GM23248 (cell line): ENCODE results near the gene MAT2A. TPM values are rescaled to one million over a fixed set of nuclear protein-coding genes. Genes with fewer than 3 reads are reported as not detected.

ENCODE experiments used
- DNase-seq: peaks from one replicate; pipeline ENCODE4 v3.0.0-alpha.2; 2015
- H2AFZ ChIP-seq: fragments of 200-600 bp; sonication (generic); 2 replicates; pipeline ENCODE4 v1.6.1; 2016; ENCODE audit warnings: antibody characterized with exemption
- H3F3A ChIP-seq: fragments of 200-600 bp; sonication (generic); 2 replicates; pipeline ENCODE4 v1.6.1; 2016; ENCODE audit warnings: mild to moderate bottlenecking, antibody characterized with exemption, mixed run types; ENCODE audit not compliant: insufficient read depth
- H3K27ac ChIP-seq: fragments of 200-600 bp; sonication (generic); 2 replicates; pipeline ENCODE4 v1.5.1; 2016; ENCODE audit warnings: mild to moderate bottlenecking
- H3K27me3 ChIP-seq: fragments of 200-600 bp; sonication (generic); replicated peaks from 2 replicates; pipeline ENCODE4 v1.6.1; 2016; ENCODE audit warnings: mild to moderate bottlenecking; ENCODE audit not compliant: insufficient read depth
- H3K36me3 ChIP-seq: fragments of 200-600 bp; sonication (generic); 2 replicates; pipeline ENCODE4 v1.6.1; 2016; ENCODE audit warnings: low read depth, mild to moderate bottlenecking
- H3K4me1 ChIP-seq: fragments of 200-600 bp; sonication (generic); 2 replicates; pipeline ENCODE4 v1.6.1; 2016; ENCODE audit warnings: mild to moderate bottlenecking; ENCODE audit not compliant: insufficient read depth
- H3K4me2 ChIP-seq: fragments of 200-600 bp; sonication (generic); one replicate; pipeline ENCODE4 v1.6.1; 2016; ENCODE audit warnings: mild to moderate bottlenecking; ENCODE audit not compliant: unreplicated experiment
- H3K4me3 ChIP-seq: fragments of 200-600 bp; sonication (generic); 2 replicates; pipeline ENCODE4 v1.5.1; 2016; ENCODE audit warnings: mild to moderate bottlenecking
- H3K79me2 ChIP-seq: fragments of 200-600 bp; sonication (generic); 2 replicates; pipeline ENCODE4 v1.6.1; 2016; ENCODE audit warnings: mild to moderate bottlenecking; ENCODE audit not compliant: insufficient read depth
- H3K9ac ChIP-seq: fragments of 200-600 bp; sonication (generic); 2 replicates; pipeline ENCODE4 v1.6.1; 2016; ENCODE audit warnings: mild to moderate bottlenecking
- H3K9me2 ChIP-seq: fragments of 200-600 bp; sonication (generic); 2 replicates; pipeline ENCODE4 v1.6.1; 2016; ENCODE audit warnings: mixed run types, mild to moderate bottlenecking, moderate library complexity; ENCODE audit not compliant: insufficient read depth
- H3K9me3 ChIP-seq: fragments of 200-600 bp; sonication (generic); one replicate; pipeline ENCODE4 v1.6.1; 2017; ENCODE audit warnings: low read depth
- H4K20me1 ChIP-seq: fragments of 200-600 bp; sonication (generic); 2 replicates; pipeline ENCODE4 v1.6.0; 2016; ENCODE audit not compliant: insufficient read depth
- EZH2 ChIP-seq: fragments of 200-600 bp; sonication (generic); IDR thresholded peaks from 2 replicates; pipeline ENCODE4 v1.6.1; 2018; ENCODE audit warnings: antibody characterized with exemption, mild to moderate bottlenecking; ENCODE audit not compliant: insufficient read depth, poor library complexity, severe bottlenecking
- EZH2phosphoT487 ChIP-seq: fragments of 200-600 bp; sonication (generic); IDR thresholded peaks from 2 replicates; pipeline ENCODE4 v1.6.1; 2018; ENCODE audit warnings: antibody characterized with exemption, moderate library complexity, mild to moderate bottlenecking, low read depth; ENCODE audit not compliant: insufficient read depth
- WGBS, 2 experiments: methylation state at CpG; one replicate each; pipeline ENCODE4 v1.1.6; 2015 to 2017; ENCODE audit warnings: low lambda C conversion rate in 2 of 2, low coverage in 1 of 2; ENCODE audit errors: missing lambda C conversion rate in 2 of 2; 5-methylcytosine and 5-hydroxymethylcytosine counted together
- in situ Hi-C: fragments of 300-500 bp; cut with MboI; formaldehyde crosslinking; loops from 2 replicates; pipeline ENCODE4 v1.15.0; 2020
- polyA plus RNA-seq: library from polyadenylated mRNA; unstranded; fragments of >200 nt; fragmentation: Nextera tagmentation; extraction: Ambion mirVana; gene quantifications from 2 replicates; pipeline ENCODE4 v1.2.1, GENCODE V29; 2016
- total RNA-seq: library from RNA; depleted of rRNA; stranded (reverse); fragments of >200 nt; shearing (Covaris generic); gene quantifications from 2 replicates; pipeline ENCODE4 v1.2.3, GENCODE V29; 2014

Gene MAT2A
- total and polyA plus RNA-seq, 2 experiments from 2014 or later, result 104 to 217 TPM

DNA sequence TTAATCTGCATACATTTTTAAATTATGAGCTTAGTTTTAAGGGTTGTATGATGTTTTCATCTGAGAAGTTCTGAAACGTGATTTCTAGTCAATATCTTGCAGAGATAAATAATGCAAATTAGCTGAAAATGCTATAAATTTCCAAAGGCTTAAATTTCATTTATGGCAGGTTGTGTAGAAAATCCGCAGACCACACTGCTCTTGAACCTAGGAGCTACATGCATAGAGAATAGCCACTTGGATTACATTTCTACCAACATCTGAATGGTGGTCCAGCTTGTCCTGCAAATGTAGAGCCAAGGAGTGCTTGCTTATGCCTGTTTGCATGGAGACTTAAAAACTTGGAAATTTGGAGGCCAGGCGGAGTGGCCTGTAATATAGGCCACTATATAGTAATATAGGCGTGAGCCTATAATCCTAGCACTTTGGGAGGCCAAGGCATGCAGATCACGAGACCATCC is 6.8 kb downstream of the MAT2A start:
- Histone ChIP-seq H4K20me1 (peaks cover 20% of the 10 kb centered on the region), H3K9me3 (no peaks in the 10 kb centered on the region), H3K9ac (no peak overlapping the region), H2AFZ (no peak overlapping the region), H3K4me1 (peaks cover 44% of the 10 kb centered on the region), H3K27ac (peak overlapping the region; percentile 15), H3K36me3 (peaks cover 55% of the 10 kb centered on the region), H3K4me3 (no peak overlapping the region), H3K9me2 (no peaks in the 10 kb centered on the region), H3F3A (peaks cover 100% of the 10 kb centered on the region), H3K27me3 (no peaks in the 10 kb centered on the region), H3K4me2 (no peak overlapping the region), H3K79me2 (peaks cover 34% of the 10 kb centered on the region)
- in situ Hi-C loops, result loop anchor here (5.0 kb wide), 1 partner anchor 124 kb away; no protein-coding TSS in a partner anchor
- WGBS, 2 experiments, result 88 to 91% methylated on average over 5 of the region's 5 CpGs
- TF ChIP-seq EZH2phosphoT487, result no peak
- no peak for TF ChIP-seq EZH2
- DNase-seq, result no peak

DNA sequence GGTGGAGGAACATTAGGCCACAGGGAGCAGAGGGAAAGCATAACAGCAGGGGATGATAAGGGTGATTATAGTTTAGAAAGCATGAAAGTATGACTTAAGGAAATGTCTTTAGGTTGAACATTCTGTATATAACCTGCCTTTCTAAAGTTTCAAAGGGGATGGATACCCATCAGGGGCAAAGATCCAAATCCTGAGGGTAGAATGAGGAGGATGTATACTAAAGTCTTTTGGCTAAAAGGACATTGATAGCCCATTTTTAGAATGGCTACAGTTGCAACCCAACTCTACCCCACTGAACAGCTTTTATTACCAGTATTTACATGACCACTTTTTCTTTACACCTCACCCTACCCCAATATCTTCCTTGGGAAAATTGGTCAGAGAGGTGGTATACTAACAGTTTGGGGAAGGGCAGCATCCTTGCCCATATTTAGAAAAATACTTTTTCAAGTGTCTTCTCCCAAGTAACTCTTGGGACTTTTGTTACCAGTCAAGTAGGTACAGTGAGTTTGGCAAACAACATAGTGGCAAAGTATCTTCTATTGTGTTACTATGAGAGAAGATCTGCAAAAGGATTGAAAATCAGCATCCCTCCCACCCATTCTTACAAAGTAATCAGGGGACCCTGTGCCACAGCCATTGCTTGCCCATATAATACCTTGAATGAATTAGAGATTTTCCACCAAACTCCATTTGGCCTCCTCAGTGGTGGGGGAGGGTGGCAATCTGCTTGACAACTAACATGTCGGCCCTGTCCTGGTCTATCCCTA is 8.3 kb downstream of the MAT2A start:
- peaks cover 50% of the 10 kb centered on the region for H3K36me3 ChIP-seq
- WGBS, 2 experiments, result 85 to 96% methylated on average over 1 of the region's 1 CpG
- H3K9me2 ChIP-seq, result no peaks in the 10 kb centered on the region
- no peak overlapping the region for H3K4me2 ChIP-seq
- in situ Hi-C loops, result loop anchor here (5.0 kb wide), 1 partner anchor 125 kb away; no protein-coding TSS in a partner anchor
- no peak overlapping the region; the same call in 1 of the 2 replicates for H3K27ac ChIP-seq
- peaks cover 93% of the 10 kb centered on the region for H3F3A ChIP-seq
- H3K79me2 ChIP-seq, result peaks cover 27% of the 10 kb centered on the region
- no peaks in the 10 kb centered on the region for H3K9me3 ChIP-seq
- H3K4me1 ChIP-seq, result peaks cover 37% of the 10 kb centered on the region
- TF ChIP-seq EZH2phosphoT487, result no peak
- no peak for TF ChIP-seq EZH2
- no peak for DNase-seq
- H3K27me3 ChIP-seq, result no peaks in the 10 kb centered on the region
- H4K20me1 ChIP-seq, result 0 out of 2 replicates have a peak, but pooled peaks cover 7% of the 10 kb centered on the region
- no peak overlapping the region for H2AFZ ChIP-seq
- H3K4me3 ChIP-seq, result no peak overlapping the region
- H3K9ac ChIP-seq, result no peak overlapping the region

DNA sequence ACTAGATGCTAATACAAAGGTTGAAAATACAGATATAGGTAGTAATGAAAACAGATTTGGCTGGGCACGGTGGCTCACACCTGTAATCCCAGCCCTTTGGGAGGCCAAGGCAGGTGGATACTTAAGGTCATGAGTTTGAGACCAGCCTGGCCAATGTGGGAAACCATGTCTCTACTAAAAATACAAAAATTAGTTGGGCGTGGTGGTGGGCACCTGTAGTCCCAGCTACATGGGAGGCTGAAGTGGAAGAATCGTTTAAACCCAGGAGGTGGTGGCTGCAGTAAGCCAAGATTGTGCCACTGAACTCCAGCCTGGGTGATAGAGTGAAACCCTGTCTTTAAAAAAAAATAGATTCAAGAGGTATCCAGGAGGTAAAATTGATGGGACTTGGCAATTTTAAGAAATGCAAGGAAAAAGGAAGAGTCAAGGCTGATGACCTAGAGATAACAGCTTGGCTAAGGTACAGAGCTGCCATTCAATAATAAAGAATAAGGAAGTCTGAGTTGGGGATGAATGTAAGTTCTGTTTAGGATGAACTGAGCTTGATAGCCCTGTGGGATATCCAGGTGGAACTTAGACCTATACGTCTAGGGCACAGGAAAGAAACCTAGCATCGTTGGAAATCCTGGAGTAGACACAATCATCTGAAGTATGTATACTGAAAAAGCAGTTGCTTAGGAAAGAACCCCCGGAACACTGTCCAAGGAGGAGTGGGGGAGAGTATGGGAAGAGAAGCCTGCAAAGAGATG is 9.1 kb downstream of the MAT2A start:
- Histone ChIP-seq H3K27me3 (no peaks in the 10 kb centered on the region), H3K27ac (peak overlapping the region; percentile 22), H3F3A (peaks cover 89% of the 10 kb centered on the region), H3K4me3 (no peak overlapping the region), H3K36me3 (peaks cover 42% of the 10 kb centered on the region), H2AFZ (no peak overlapping the region), H3K9me3 (no peaks in the 10 kb centered on the region), H3K9ac (no peak overlapping the region), H3K4me1 (peaks cover 29% of the 10 kb centered on the region), H4K20me1 (0 out of 2 replicates have a peak, but pooled peaks cover 3% of the 10 kb centered on the region), H3K4me2 (no peak overlapping the region), H3K9me2 (no peaks in the 10 kb centered on the region), H3K79me2 (peaks cover 20% of the 10 kb centered on the region)
- DNase-seq, result no peak
- in situ Hi-C loops, result loop anchor here (5.0 kb wide), 1 partner anchor 126 kb away; no protein-coding TSS in a partner anchor
- WGBS, 2 experiments, result 61 to 63% methylated on average over 6 of the region's 6 CpGs
- TF ChIP-seq EZH2 (no peak), EZH2phosphoT487 (no peak)

DNA sequence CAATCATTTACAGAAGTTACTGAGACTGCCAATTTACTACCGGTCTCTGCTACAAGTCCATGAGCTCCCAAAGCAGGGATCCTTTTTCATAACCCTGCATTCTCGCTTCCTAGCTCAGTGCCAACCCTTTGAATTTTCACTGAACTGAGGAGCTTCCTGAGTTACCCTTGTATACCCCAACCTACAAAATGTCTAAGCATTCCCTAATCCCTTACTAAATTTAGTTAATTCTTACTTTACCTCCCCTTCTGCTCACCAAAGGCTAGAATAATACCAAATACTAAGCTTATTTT is 9.6 kb downstream of the MAT2A start:
- H3K4me1 ChIP-seq, result peaks cover 27% of the 10 kb centered on the region
- no peak overlapping the region for H3K4me2 ChIP-seq
- H3F3A ChIP-seq, result peaks cover 84% of the 10 kb centered on the region
- TF ChIP-seq EZH2, result no peak
- no peak for TF ChIP-seq EZH2phosphoT487
- no peaks in the 10 kb centered on the region for H3K9me3 ChIP-seq
- peaks cover 37% of the 10 kb centered on the region for H3K36me3 ChIP-seq
- WGBS, 2 experiments, result 67 to 69% methylated on average over 2 of the region's 2 CpGs
- H3K9ac ChIP-seq, result no peak overlapping the region
- no peaks in the 10 kb centered on the region for H3K27me3 ChIP-seq
- no peaks in the 10 kb centered on the region for H3K9me2 ChIP-seq
- H3K79me2 ChIP-seq, result peaks cover 14% of the 10 kb centered on the region
- no peaks in the 10 kb centered on the region for H4K20me1 ChIP-seq
- H2AFZ ChIP-seq, result no peak overlapping the region
- in situ Hi-C loops, result loop anchor here (5.0 kb wide), 1 partner anchor 126 kb away; no protein-coding TSS in a partner anchor
- H3K27ac ChIP-seq, result peak overlapping the region; percentile 22
- no peak overlapping the region for H3K4me3 ChIP-seq
- DNase-seq, result peak; percentile 15
